ENCODE measurements around the gene OSGIN1. TPM values are rescaled to one million over a fixed set of nuclear protein-coding genes. Genes with fewer than 3 reads are reported as not detected.
A peak's percentile ranks its signal among the peaks of the same experiment; 100 is the strongest.

The OSGIN1 gene
- polyA plus RNA-seq, 3 donors from 2014 or later = 0.11 to 0.59 TPM; not detected in 1

DNA sequence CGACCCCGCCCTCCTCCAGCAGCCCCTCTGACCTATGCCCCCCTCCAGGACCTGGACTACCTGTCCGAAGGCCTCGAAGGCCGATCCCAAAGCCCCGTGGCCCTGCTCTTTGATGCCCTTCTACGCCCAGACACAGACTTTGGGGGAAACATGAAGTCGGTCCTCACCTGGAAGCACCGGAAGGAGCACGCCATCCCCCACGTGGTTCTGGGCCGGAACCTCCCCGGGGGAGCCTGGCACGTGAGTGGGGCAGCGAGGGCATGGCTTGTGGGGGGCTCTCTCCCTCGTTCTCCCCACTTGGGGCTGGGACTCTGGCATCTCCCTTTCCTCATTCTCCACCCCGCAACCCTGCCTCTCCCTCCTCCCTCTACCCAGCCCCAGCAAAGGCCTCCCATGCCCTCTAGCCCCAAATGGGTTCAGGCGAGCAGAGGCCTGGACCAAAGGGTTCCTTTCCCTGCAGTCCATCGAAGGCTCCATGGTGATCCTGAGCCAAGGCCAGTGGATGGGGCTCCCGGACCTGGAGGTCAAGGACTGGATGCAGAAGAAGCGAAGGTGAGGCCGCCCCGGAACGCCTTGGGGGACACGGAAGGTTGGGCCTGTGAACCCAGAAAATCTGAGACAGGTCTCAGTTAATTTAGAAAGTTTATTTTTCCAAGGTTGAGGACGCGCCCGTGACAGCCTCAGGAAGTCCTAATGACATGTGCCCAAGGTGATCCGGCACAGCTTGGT, 7.6 kb downstream of the OSGIN1 start:
- Mint-ChIP-seq H3K27ac (peak overlapping the region in 1 of 6 donors; percentile 53), H3K4me3 (no peak overlapping the region)

DNA sequence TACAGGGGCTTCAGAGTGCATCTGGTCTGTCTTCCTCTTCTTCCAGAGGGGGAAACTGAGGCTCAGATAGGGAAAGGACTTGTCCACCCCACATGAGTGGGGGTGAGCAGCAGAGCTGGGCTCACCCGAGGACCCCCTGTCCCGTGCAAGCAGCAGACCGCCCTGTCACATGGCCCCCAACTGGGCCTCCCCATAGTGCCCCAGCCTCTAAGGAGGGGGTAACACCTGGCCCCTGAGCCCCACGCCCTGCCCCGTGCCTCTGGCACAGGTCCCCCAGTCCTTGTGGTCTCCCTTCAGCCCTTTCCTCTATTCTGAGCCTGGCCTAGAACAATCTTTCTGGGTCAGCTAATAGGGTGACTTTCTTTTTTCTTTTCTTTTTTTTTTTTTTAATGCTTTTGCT, 8.6 kb downstream of the OSGIN1 start:
- Mint-ChIP-seq H3K27me3 (ENCODE audit: low read depth in 3 of 3) (peaks cover 0 to 3% (median 0%) of the 10 kb centered on the region in 3 donors), H3K4me1 (no peaks in the 10 kb centered on the region), H3K9me3 (no peaks in the 10 kb centered on the region), H3K27ac (no peak overlapping the region), H3K4me3 (no peak overlapping the region), H3K36me3 (peaks cover 0 to 6% (median 5%) of the 10 kb centered on the region in 3 donors)
- DNase-seq = no peak

More for the DNA sequence above, 7.6 kb downstream of the OSGIN1 start:
- Mint-ChIP-seq H3K36me3 (peaks cover 0 to 6% (median 5%) of the 10 kb centered on the region in 3 donors), H3K9me3 (no peaks in the 10 kb centered on the region), H3K27me3 (ENCODE audit: low read depth in 3 of 3) (peaks cover 0 to 3% (median 0%) of the 10 kb centered on the region in 3 donors), H3K4me1 (no peaks in the 10 kb centered on the region)
- DNase-seq = no peak

DNA sequence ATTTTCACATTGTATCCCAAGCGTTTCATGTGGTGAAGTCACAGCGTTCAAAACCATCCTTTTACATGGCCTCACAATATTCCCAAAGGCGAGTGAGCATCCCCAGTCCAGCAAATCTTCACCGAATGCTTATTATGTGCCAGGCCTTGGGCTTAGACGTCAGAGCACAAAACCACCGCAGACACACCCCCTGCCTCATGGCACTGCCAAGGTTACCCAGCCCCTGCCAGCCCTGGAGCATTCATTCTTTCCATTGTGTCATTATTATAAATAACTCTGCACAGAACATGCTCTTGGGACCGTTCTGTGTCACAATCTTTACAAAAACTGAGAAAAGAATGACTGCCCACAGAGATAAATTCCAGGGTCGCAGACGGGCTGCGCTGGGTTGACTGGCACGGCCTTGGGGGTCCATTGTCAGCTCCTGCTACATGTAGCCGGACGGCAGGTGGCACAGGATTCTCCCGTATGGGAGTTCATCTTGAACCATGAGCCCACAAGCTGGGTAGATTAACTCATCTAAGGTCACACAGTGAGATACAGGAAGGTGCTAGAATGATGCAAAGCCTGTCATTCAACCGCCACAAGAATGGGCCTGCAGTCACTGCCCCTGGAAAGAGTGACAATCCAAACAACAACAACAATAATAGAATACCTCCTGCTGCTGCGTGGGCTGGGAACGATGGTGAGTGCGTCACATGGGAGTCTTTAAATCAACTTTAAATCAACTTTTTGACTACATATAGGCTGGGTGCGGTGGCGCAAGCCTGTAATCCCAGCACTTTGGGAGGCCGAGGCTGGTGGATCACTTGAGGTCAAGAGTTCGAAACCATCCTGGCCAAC, 10.5 kb downstream of the OSGIN1 start:
- no peak for DNase-seq
- Mint-ChIP-seq H3K36me3 (peaks cover 0 to 6% (median 5%) of the 10 kb centered on the region in 3 donors), H3K27ac (no peak overlapping the region), H3K4me1 (peaks cover 0 to 2% of the 10 kb centered on the region in 2 donors), H3K9me3 (no peaks in the 10 kb centered on the region), H3K4me3 (no peak overlapping the region), H3K27me3 (ENCODE audit: low read depth in 3 of 3) (peaks cover 0 to 4% (median 0%) of the 10 kb centered on the region in 3 donors)

DNA sequence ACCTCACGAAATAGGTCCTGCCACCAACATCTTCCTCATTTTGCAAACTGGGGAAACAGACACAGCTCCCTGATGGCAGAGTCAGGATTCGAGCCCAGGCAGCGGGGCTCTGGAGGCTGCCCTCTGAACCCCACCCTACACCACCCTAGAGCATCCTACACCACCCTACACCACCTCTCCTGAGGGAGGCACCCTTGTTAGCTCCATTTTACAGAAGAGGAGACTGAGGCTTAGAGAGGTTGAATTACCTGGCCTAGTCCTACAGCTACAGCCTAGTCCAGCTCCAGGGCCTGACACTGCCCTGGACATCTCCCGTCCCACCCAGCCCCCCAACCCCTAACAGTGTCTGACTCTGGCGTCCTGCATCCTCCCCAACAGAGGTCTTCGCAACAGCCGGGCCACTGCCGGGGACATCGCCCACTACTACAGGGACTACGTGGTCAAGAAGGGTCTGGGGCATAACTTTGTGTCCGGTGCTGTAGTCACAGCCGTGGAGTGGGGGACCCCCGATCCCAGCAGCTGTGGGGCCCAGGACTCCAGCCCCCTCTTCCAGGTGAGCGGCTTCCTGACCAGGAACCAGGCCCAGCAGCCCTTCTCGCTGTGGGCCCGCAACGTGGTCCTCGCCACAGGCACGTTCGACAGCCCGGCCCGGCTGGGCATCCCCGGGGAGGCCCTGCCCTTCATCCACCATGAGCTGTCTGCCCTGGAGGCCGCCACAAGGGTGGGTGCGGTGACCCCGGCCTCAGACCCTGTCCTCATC, 11.8 kb downstream of the OSGIN1 start:
- H3K4me3 Mint-ChIP-seq = no peak overlapping the region
- peaks cover 0 to 7% (median 3%) of the 10 kb centered on the region in 3 donors for H3K27me3 Mint-ChIP-seq (ENCODE audit: low read depth in 3 of 3)
- peaks cover 0 to 3% (median 1%) of the 10 kb centered on the region in 3 donors for H3K36me3 Mint-ChIP-seq
- H3K27ac Mint-ChIP-seq = no peak overlapping the region
- no peaks in the 10 kb centered on the region for H3K9me3 Mint-ChIP-seq
- peaks cover 0 to 3% of the 10 kb centered on the region in 2 donors for H3K4me1 Mint-ChIP-seq
- no peak for DNase-seq

DNA sequence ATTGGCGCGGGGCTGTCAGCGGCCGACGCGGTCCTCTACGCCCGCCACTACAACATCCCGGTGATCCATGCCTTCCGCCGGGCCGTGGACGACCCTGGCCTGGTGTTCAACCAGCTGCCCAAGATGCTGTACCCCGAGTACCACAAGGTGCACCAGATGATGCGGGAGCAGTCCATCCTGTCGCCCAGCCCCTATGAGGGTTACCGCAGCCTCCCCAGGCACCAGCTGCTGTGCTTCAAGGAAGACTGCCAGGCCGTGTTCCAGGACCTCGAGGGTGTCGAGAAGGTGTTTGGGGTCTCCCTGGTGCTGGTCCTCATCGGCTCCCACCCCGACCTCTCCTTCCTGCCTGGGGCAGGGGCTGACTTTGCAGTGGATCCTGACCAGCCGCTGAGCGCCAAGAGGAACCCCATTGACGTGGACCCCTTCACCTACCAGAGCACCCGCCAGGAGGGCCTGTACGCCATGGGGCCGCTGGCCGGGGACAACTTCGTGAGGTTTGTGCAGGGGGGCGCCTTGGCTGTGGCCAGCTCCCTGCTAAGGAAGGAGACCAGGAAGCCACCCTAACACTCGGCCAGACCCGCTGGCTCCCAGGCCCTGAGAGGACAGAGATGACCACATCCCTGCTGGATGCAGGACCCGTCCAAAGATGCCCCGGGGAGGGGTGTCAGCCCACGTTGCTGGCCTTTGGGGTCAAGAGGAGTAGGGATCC, 12.6 kb downstream of the OSGIN1 start:
- peaks cover 0 to 3% of the 10 kb centered on the region in 2 donors for H3K4me1 Mint-ChIP-seq
- no peak overlapping the region for H3K4me3 Mint-ChIP-seq
- DNase-seq = no peak
- peaks cover 0 to 10% (median 6%) of the 10 kb centered on the region in 3 donors for H3K27me3 Mint-ChIP-seq (ENCODE audit: low read depth in 3 of 3)
- no peak overlapping the region for H3K27ac Mint-ChIP-seq
- H3K9me3 Mint-ChIP-seq = no peaks in the 10 kb centered on the region
- H3K36me3 Mint-ChIP-seq = no peaks in the 10 kb centered on the region

DNA sequence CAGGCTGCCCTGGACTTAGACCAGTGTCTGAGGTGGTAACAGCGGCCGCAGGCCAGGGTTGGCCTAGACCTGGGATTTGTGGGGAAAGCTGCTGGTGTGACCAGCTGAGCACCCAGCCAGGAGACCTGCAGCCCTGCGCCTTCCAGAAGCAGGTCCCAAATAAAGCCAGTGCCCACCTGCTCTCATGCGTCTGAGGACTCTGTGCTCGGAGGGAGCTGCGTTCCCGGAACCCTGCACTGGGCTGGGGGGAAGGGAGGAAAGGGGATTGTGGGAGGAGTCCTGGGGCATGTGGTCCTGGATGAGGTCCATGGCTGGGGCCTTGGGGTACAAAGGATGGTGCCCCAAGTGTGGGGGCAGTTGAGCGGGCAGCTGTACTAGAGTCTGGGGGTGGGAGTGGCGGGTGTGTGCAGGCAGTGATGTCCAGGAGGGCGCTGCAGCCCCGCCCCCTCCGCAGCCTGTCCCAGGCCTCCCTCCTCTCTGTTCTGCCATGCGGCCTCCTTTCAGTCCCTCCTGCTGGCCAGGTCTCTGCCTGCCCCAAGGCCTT, 13.2 kb downstream of the OSGIN1 start:
- no peak for DNase-seq
- no peak overlapping the region for H3K4me3 Mint-ChIP-seq

DNA sequence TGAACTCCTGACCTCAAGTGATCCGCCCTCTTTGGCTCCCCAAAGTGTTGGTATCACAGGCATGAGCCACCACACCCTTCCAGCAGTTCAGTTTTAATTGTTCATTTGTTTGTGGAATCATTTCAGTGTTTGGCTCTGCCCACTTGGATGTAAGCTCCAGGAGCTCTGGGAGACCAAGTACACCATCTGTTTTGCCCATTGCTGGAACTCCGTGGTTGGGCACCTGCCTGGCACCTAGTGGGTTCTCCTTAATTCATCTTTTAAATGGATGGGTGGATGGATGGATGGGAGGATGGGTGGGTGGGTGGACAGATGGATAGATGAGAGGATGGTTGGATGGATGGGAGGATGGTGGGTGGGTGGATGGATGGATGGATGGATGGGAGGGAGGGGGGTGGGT, 14.1 kb downstream of the OSGIN1 start:
- no peaks in the 10 kb centered on the region for H3K9me3 Mint-ChIP-seq
- H3K27me3 Mint-ChIP-seq (ENCODE audit: low read depth in 3 of 3) = peaks cover 0 to 10% (median 6%) of the 10 kb centered on the region in 3 donors
- DNase-seq = no peak
- H3K4me3 Mint-ChIP-seq = peak overlapping the region in 1 of 5 donors; percentile 46
- H3K27ac Mint-ChIP-seq = no peak overlapping the region
- H3K4me1 Mint-ChIP-seq = peaks cover 0 to 3% of the 10 kb centered on the region in 2 donors
- H3K36me3 Mint-ChIP-seq = no peaks in the 10 kb centered on the region

More for the DNA sequence above, 13.2 kb downstream of the OSGIN1 start:
- Mint-ChIP-seq H3K9me3 (no peaks in the 10 kb centered on the region), H3K27me3 (ENCODE audit: low read depth in 3 of 3) (peaks cover 0 to 10% (median 6%) of the 10 kb centered on the region in 3 donors), H3K27ac (no peak overlapping the region), H3K36me3 (no peaks in the 10 kb centered on the region), H3K4me1 (peaks cover 0 to 3% of the 10 kb centered on the region in 2 donors)

DNA sequence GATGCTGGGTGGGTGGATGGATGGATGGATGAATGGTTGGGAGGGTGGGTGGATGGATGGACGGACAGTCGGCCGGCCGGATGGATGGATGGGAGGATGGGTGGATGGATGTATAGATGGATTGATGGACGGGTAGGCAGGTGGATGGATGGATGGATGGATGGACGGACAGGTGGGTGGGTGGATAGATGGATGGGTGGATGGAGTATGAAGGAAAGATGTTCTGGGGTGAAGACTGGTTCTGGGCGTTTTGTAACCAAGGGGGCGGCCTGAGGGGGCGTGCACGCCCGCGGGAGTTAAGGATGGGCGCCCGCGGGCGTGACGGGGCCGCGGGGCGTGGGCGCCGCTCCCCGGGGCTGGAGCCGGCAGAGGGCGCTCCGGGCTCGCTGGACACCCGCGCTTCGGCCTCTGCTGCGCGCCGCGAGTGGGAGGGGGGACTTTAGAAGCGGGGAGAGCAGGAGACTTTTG, 14.8 kb downstream of the OSGIN1 start, which contains the start of gene NECAB2:
Gene NECAB2 (plus strand): TSS at position 407 of the 468 bp plus-strand sequence. CDS start 405 bp downstream, outside the sequence.
- Mint-ChIP-seq H3K36me3 (no peaks in the 10 kb centered on the region), H3K27ac (no peak within 1 kb of the TSS), H3K9me3 (no peaks in the 10 kb centered on the region), H3K4me1 (peaks cover 0 to 3% of the 10 kb centered on the region in 2 donors), H3K4me3 (peak within 1 kb of the TSS; percentile 64 to 78 (median 69)), H3K27me3 (ENCODE audit: low read depth in 3 of 3) (peaks cover 0 to 10% (median 6%) of the 10 kb centered on the region in 3 donors)
- no peak for DNase-seq

DNA sequence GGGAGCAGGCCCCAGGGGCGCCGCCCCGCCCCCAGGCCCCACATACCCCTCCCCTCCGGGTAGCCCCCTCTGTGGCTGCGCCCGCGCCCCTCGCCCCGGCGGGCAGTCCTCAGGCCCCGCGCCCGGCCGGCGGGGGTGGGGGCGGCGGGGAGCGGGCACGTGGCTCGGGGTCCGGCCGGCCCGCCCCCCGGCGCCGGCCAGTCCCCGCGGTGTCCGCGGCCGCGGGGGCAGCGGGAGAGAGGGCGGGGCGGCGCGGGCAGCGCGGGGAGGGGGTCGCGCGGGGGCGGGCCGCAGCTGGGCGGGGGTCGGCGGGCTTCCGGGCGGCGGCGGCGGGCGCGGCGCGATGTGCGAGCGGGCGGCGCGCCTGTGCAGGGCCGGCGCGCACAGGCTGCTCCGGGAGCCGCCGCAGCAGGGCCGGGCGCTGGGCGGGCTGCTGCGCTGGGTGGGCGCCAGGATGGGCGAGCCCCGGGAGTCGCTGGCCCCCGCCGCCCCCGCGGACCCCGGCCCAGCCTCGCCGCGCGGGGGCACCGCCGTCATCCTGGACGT, 15.3 kb downstream of the OSGIN1 start:
- Mint-ChIP-seq H3K9me3 (no peaks in the 10 kb centered on the region), H3K36me3 (no peaks in the 10 kb centered on the region), H3K4me1 (peaks cover 0 to 3% of the 10 kb centered on the region in 2 donors), H3K27ac (no peak overlapping the region), H3K4me3 (no peak overlapping the region), H3K27me3 (ENCODE audit: low read depth in 3 of 3) (peaks cover 0 to 13% (median 9%) of the 10 kb centered on the region in 3 donors)
- DNase-seq = no peak

DNA sequence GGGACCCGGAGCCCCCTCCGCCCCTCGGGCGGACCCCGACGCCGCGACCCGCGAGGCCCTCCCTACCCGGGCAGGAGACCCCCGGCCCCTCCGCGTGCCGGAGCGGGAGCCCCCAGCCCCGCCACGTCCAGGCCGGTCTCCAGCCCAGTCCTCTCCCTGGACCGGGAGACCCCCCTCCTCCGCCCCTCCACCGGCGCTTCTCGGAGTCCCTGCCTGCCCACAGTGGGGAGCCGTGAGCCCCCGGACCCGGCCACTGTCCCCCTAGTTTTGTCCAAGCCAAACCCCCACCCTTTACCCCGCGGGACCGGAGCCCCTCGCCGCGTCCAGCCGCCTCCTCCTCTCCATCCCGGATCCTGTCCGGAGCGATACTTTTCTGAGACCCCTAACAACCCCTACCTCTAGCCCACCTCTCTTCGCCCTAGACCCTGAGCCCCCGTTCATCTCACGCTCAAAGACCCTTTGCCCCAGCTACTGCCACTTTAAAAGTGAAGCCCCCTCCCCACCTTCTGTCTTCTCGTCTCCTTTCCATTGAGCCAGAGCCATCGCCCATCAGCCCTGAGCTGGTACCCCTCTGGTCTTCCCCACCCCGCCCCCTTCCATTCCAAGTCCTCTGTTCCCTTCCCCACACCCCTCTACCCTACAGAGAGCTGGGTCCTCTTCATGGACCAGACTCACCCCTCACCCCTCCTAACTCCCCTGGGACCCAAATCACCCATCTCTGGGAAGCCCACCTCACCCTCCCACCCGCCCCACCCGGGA, 16.0 kb downstream of the OSGIN1 start:
- no peaks in the 10 kb centered on the region for H3K9me3 Mint-ChIP-seq
- no peak overlapping the region for H3K27ac Mint-ChIP-seq
- peak overlapping the region in 2 of 5 donors; percentile 42 to 48 for H3K4me3 Mint-ChIP-seq
- no peak for DNase-seq
- no peaks in the 10 kb centered on the region for H3K36me3 Mint-ChIP-seq
- peaks cover 2 to 14% (median 10%) of the 10 kb centered on the region in 3 donors for H3K27me3 Mint-ChIP-seq (ENCODE audit: low read depth in 3 of 3)
- peaks cover 0 to 3% of the 10 kb centered on the region in 2 donors for H3K4me1 Mint-ChIP-seq

DNA sequence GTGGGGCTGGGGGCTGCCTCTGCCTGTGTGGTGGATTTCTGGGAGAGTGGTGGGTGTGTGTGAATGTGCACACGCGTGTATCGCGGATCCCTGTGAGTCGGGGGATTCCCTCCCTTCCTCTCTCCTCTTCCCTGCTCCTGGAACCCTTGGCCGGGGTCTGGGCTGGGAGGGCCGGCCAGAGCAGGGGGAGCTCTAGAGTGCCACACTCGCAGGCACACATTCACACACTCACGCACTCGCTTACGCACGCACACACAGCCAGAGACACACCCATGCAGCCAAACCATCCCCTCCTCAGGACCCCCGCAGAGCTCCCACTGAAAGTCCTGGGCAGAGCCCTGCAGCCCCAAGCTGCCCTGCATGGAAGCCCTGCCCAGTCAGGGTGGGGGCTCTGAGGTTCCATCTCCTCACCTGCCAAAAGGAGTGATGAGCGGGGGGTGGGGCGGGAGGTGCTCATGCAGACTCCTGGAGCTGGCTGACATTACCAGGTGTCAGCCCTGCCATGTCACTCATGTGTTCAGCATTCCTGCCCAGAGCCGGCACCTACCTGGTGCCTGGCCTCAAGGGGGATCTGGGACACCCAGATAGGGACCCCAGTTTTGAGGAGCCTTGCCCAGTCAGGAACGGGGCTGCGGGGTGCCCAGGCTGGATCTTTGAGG, 16.9 kb downstream of the OSGIN1 start:
- no peak for DNase-seq
- Mint-ChIP-seq H3K9me3 (no peaks in the 10 kb centered on the region), H3K27ac (no peak overlapping the region), H3K4me1 (peaks cover 0 to 3% of the 10 kb centered on the region in 2 donors), H3K27me3 (ENCODE audit: low read depth in 3 of 3) (peaks cover 4 to 12% (median 10%) of the 10 kb centered on the region in 3 donors), H3K36me3 (no peaks in the 10 kb centered on the region), H3K4me3 (peak overlapping the region in 4 of 5 donors; percentile 30 to 51 (median 33))
